IMR-90 (cell line): ENCODE measurements around the gene IPMK. TPM values are rescaled to one million over a fixed set of nuclear protein-coding genes. Genes with fewer than 3 reads are reported as not detected.

Source experiments
- ATAC-seq: fragments of 200-7000 bp; cut with Tn5 transposase; 2 replicates; pipeline ENCODE4 v1.9.1; 2020; ENCODE audit warnings: low read depth, mild to moderate bottlenecking, moderate library complexity
- BruUV-seq: library from RNA; stranded (reverse); fragments of 400-500 nt; replicated peaks from 2 replicates; lab custom pipeline; 2021; lab: Mats Ljungman, UMichigan
- CTCF ChIA-PET: fragments of 300-600 bp; formaldehyde crosslinking; extraction: SDS; loops from one replicate; lab custom pipeline; 2021; ENCODE audit warnings: antibody characterized with exemption; lab: Yijun Ruan, JAX
- POLR2A ChIA-PET: fragments of 300-600 bp; sonication (Branson Sonifier 250); formaldehyde crosslinking; loops from one replicate; lab custom pipeline; 2022; ENCODE audit warnings: antibody characterized with exemption; ENCODE audit not compliant: unreplicated experiment; lab: Charles Lee
- DNase-seq: peaks from one replicate; pipeline ENCODE4 v3.0.0; 2013
- H2AFZ ChIP-seq: replicated peaks from 2 replicates; pipeline ENCODE3; 2013; ENCODE audit warnings: low read length, mild to moderate bottlenecking; ENCODE audit not compliant: poor library complexity
- H2AK5ac ChIP-seq: 2 replicates; pipeline ENCODE4 v1.6.1; 2013; ENCODE audit warnings: low read depth, low read length, inconsistent platforms
- H2AK9ac ChIP-seq: replicated peaks from 2 replicates; pipeline ENCODE3; 2013; ENCODE audit warnings: mild to moderate bottlenecking, low read depth, low read length, moderate library complexity; ENCODE audit not compliant: poor library complexity
- H2BK120ac ChIP-seq: 2 replicates; pipeline ENCODE4 v1.6.1; 2013; ENCODE audit warnings: low read depth, low read length, inconsistent platforms
- H2BK15ac ChIP-seq: 3 replicates; pipeline ENCODE4 v1.6.1; 2013; ENCODE audit warnings: low read depth, low read length, inconsistent platforms
- H2BK20ac ChIP-seq: 2 replicates; pipeline ENCODE4 v1.6.1; 2013; ENCODE audit warnings: low read depth, mild to moderate bottlenecking, inconsistent platforms, low read length, moderate library complexity
- H2BK5ac ChIP-seq: 2 replicates; pipeline ENCODE4 v1.6.1; 2013; ENCODE audit warnings: mild to moderate bottlenecking, low read depth, low read length, inconsistent platforms; ENCODE audit not compliant: poor library complexity, severe bottlenecking
- H3K14ac ChIP-seq: replicated peaks from 2 replicates; pipeline ENCODE4 v1.6.1; 2013; ENCODE audit warnings: low read depth, low read length, inconsistent platforms
- H3K18ac ChIP-seq: 2 replicates; pipeline ENCODE4 v1.6.1; 2013; ENCODE audit warnings: low read depth, low read length, control low read depth
- H3K23ac ChIP-seq: 2 replicates; pipeline ENCODE4 v1.6.1; 2013; ENCODE audit warnings: low read depth, low read length, inconsistent platforms
- H3K27ac ChIP-seq: 2 replicates; pipeline ENCODE4 v1.5.1; 2013; ENCODE audit warnings: mild to moderate bottlenecking, control low read depth, low read length; ENCODE audit not compliant: insufficient read depth
- H3K27me3 ChIP-seq: 2 replicates; pipeline ENCODE4 v1.6.1; 2013; ENCODE audit warnings: low read length; ENCODE audit not compliant: control insufficient read depth, insufficient read depth
- H3K36me3 ChIP-seq: 2 replicates; pipeline ENCODE4 v1.6.1; 2013; ENCODE audit warnings: low read length, mixed read lengths; ENCODE audit not compliant: control insufficient read depth, insufficient read depth
- H3K4ac ChIP-seq: 2 replicates; pipeline ENCODE4 v1.6.1; 2013; ENCODE audit warnings: low read depth, low read length, inconsistent platforms
- H3K4me1 ChIP-seq: 2 replicates; pipeline ENCODE4 v1.6.1; 2013; ENCODE audit warnings: low read length, mixed read lengths; ENCODE audit not compliant: control insufficient read depth, insufficient read depth
- H3K4me2 ChIP-seq: 2 replicates; pipeline ENCODE4 v1.6.1; 2013; ENCODE audit warnings: low read depth, mild to moderate bottlenecking, control low read depth, low read length, moderate library complexity
- H3K4me3 ChIP-seq: 2 replicates; pipeline ENCODE4 v1.5.1; 2013; ENCODE audit warnings: low read depth, mild to moderate bottlenecking, control low read depth, low read length, moderate library complexity; ENCODE audit not compliant: insufficient read depth
- H3K56ac ChIP-seq: 2 replicates; pipeline ENCODE4 v1.6.1; 2013; ENCODE audit warnings: low read length, inconsistent platforms; ENCODE audit not compliant: insufficient read depth; ENCODE audit errors: extremely low read depth
- H3K79me1 ChIP-seq, 2 experiments: 2 replicates each; pipeline ENCODE4 v1.6.1; 2013; ENCODE audit warnings: low read length in 2 of 2, inconsistent platforms in 1 of 2, low read depth in 1 of 2
- H3K9ac ChIP-seq: 2 replicates; pipeline ENCODE4 v1.6.1; 2013; ENCODE audit warnings: low read depth, low read length, control low read depth
- H3K9me1 ChIP-seq: 2 replicates; pipeline ENCODE4 v1.6.1; 2013; ENCODE audit warnings: low read length, inconsistent platforms; ENCODE audit not compliant: insufficient read depth
- H3K9me3 ChIP-seq: 2 replicates; pipeline ENCODE4 v1.6.1; 2013; ENCODE audit warnings: low read length; ENCODE audit not compliant: control insufficient read depth, insufficient read depth
- H4K20me1 ChIP-seq: 2 replicates; pipeline ENCODE4 v1.6.1; 2013; ENCODE audit warnings: low read length, inconsistent platforms; ENCODE audit not compliant: insufficient read depth
- H4K5ac ChIP-seq: 2 replicates; pipeline ENCODE4 v1.6.1; 2013; ENCODE audit warnings: mild to moderate bottlenecking, low read depth, low read length, control low read depth
- H4K8ac ChIP-seq, 2 experiments: 2 replicates each; pipeline ENCODE4 v1.6.1; 2013; ENCODE audit warnings: low read depth in 2 of 2, low read length in 2 of 2, control low read depth in 1 of 2, inconsistent platforms in 1 of 2
- H4K91ac ChIP-seq: 2 replicates; pipeline ENCODE4 v1.6.1; 2013; ENCODE audit warnings: low read depth, low read length, inconsistent platforms; ENCODE audit not compliant: insufficient read depth
- BHLHE40 ChIP-seq: fragments of 150-350 bp; IDR thresholded peaks from 2 replicates; pipeline ENCODE4 v1.6.1; 2016; ENCODE audit warnings: mild to moderate bottlenecking, low read depth, low read length
- MAFK ChIP-seq: IDR thresholded peaks from 2 replicates; pipeline ENCODE4 v1.6.1; 2012; ENCODE audit warnings: low read depth, low read length, improper control_type of control experiment
- MAZ ChIP-seq: IDR thresholded peaks from 2 replicates; pipeline ENCODE4 v1.6.1; 2012; ENCODE audit warnings: low read depth, mild to moderate bottlenecking, low read length, improper control_type of control experiment, moderate library complexity, borderline replicate concordance
- MXI1 ChIP-seq: IDR thresholded peaks from 2 replicates; pipeline ENCODE4 v1.6.1; 2012; ENCODE audit warnings: low read depth, mild to moderate bottlenecking, low read length, moderate library complexity, borderline replicate concordance
- NFE2L2 ChIP-seq: fragments of 150-350 bp; IDR thresholded peaks from 2 replicates; pipeline ENCODE4 v1.6.1; 2016; ENCODE audit warnings: low read depth, mild to moderate bottlenecking, low read length
- RAD21 ChIP-seq: IDR thresholded peaks from 2 replicates; pipeline ENCODE4 v1.6.1; 2012; ENCODE audit warnings: low read length, improper control_type of control experiment
- SMC3 ChIP-seq: fragments of 150-350 bp; IDR thresholded peaks from 2 replicates; pipeline ENCODE4 v1.6.1; 2016; ENCODE audit warnings: low read depth, mild to moderate bottlenecking, antibody characterized with exemption, low read length, moderate library complexity
- WGBS, 2 experiments: methylation state at CpG; one replicate each; pipeline versions ENCODE4 v1.1.5 to v1.1.7; 2013; ENCODE audit warnings: missing lambda C conversion rate in 2 of 2; ENCODE audit not compliant: insufficient read length in 1 of 2; ENCODE audit errors: extremely low coverage in 2 of 2; 5-methylcytosine and 5-hydroxymethylcytosine counted together
- dilution Hi-C: fragments of 300-500 bp; cut with HindIII; formaldehyde crosslinking; loops from one replicate; pipeline ENCODE4 v1.14.3; 2018; ENCODE audit warnings: low sequenced_read_pairs; ENCODE audit not compliant: unreplicated experiment
- in situ Hi-C: fragments of 300-500 bp; cut with MboI; formaldehyde crosslinking; loops from 3 replicates; pipeline ENCODE4 v1.14.3; 2019; ENCODE audit warnings: low sequenced_read_pairs, inconsistent platforms, mixed read lengths
- intact Hi-C: fragments of 100-400 bp; cut with micrococcal nuclease; formaldehyde crosslinking; loops from 2 replicates; pipeline ENCODE4 v1.10.0; 2022
- polyA plus RNA-seq, 3 experiments: library from polyadenylated mRNA; depleted of rRNA; stranded (reverse); fragments of >200 nt; gene quantifications; 2 replicates each; pipeline ENCODE4 v1.2.3, GENCODE V29; 2012; ENCODE audit warnings: low replicate concordance in 1 of 3
- total RNA-seq: library from RNA; depleted of rRNA; stranded (reverse); fragments of >200 nt; gene quantifications from 2 replicates; pipeline ENCODE4 v1.2.3, GENCODE V29; 2012
- TF ChIP-seq, protein P1 (sequence below): fragments of 150-350 bp; IDR thresholded peaks from 2 replicates; pipeline ENCODE4 v1.6.1; 2016; ENCODE audit warnings: low read depth, mild to moderate bottlenecking, low read length, moderate library complexity, borderline replicate concordance

IPMK gene
- total and polyA plus RNA-seq, 2 of the 4 experiments (the other 2 are of a cell fraction) = 0.89 to 2.0 TPM

DNA sequence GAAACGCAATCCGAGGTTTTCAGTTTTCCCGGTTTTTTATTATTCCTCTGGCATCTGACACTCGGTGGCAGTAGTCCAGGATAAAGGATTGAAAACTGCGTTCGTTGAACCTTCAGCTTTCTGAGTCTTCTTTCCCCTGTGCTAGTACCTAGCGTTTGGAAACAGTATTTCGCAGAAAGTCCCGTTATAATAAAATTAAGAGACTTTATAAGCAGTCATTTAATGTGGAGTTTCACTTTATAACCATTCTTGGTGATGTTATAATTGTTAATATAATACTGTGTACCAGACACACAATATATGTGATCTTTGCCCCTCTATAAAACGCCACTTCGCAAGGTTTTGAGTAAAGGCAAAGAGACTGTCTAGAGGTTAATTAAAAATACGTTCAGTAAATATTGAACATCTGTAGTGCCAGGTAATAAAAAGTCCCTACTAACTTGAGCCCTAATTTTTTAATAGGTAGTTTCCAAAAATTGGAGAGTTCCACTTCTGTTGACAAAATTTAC is 2.1 kb upstream of the IPMK start:
- Histone ChIP-seq H2AK9ac (no peak overlapping the region), H4K5ac (no peak overlapping the region; the same call in 1 of the 2 replicates), H3K36me3 (no peaks in the 10 kb centered on the region), H3K79me1 (peaks cover 3 to 29% of the 10 kb centered on the region in 2 experiments; a peak in 3 of 4 replicates), H3K18ac (no peak overlapping the region; the same call in 1 of the 2 replicates), H3K9me1 (0 out of 2 replicates have a peak, but pooled peaks cover 3% of the 10 kb centered on the region), H2BK15ac (no peak overlapping the region), H4K91ac (no peak overlapping the region), H2AK5ac (no peak overlapping the region), H4K20me1 (no peaks in the 10 kb centered on the region; the same call in 1 of the 2 replicates), H2AFZ (peak overlapping the region; percentile 93), H4K8ac (no peak overlapping the region), H3K23ac (peak overlapping the region; percentile 94), H3K27me3 (no peaks in the 10 kb centered on the region), H3K27ac (peak overlapping the region; percentile 57), H3K4me3 (peak overlapping the region; percentile 64), H2BK20ac (no peak overlapping the region), H3K56ac (peak overlapping the region; percentile 64; the same call in 1 of the 2 replicates), H3K9ac (peak overlapping the region; percentile 55), H3K14ac (peak overlapping the region; percentile 59), H3K4ac (peak overlapping the region; percentile 74; the same call in 1 of the 2 replicates), H2BK120ac (peak overlapping the region; percentile 64; the same call in 1 of the 2 replicates), H3K9me3 (no peaks in the 10 kb centered on the region), H3K4me1 (peaks cover 2% of the 10 kb centered on the region; the same call in 1 of the 2 replicates), H2BK5ac (peak overlapping the region; percentile 61), H3K4me2 (peak overlapping the region; percentile 94)
- ATAC-seq = no peak
- in situ Hi-C loops (no loop called here), intact Hi-C loops (loop anchor here (2.0 kb wide), 1 partner anchor 91 kb away; no protein-coding TSS in a partner anchor), dilution Hi-C loops (no loop called here)
- DNase-seq = no peak
- 0% methylated on average over 3 of the region's 12 CpGs; no CpG with 5 or more reads in 1 of the 2 experiments for WGBS, 2 experiments
- ChIA-PET POLR2A (no interaction called here), CTCF (no interaction called here)
- BruUV-seq = TSS peak; percentile 35
- TF ChIP-seq MAFK (no peak), MXI1 (no peak), BHLHE40 (no peak), SMC3 (no peak), NFE2L2 (no peak), MAZ (no peak), RAD21 (no peak)
- TF ChIP-seq, protein P1, sequence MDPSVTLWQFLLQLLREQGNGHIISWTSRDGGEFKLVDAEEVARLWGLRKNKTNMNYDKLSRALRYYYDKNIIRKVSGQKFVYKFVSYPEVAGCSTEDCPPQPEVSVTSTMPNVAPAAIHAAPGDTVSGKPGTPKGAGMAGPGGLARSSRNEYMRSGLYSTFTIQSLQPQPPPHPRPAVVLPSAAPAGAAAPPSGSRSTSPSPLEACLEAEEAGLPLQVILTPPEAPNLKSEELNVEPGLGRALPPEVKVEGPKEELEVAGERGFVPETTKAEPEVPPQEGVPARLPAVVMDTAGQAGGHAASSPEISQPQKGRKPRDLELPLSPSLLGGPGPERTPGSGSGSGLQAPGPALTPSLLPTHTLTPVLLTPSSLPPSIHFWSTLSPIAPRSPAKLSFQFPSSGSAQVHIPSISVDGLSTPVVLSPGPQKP = no peak
